Suppressor macrophage treated with lipopolysaccharide for 4 hours (primary cell): ENCODE data around the gene SH3RF3.

Source experiments
- DNase-seq: peaks from one replicate; pipeline ENCODE4 v3.0.0-alpha.2; 2020

The SH3RF3 gene

DNA sequence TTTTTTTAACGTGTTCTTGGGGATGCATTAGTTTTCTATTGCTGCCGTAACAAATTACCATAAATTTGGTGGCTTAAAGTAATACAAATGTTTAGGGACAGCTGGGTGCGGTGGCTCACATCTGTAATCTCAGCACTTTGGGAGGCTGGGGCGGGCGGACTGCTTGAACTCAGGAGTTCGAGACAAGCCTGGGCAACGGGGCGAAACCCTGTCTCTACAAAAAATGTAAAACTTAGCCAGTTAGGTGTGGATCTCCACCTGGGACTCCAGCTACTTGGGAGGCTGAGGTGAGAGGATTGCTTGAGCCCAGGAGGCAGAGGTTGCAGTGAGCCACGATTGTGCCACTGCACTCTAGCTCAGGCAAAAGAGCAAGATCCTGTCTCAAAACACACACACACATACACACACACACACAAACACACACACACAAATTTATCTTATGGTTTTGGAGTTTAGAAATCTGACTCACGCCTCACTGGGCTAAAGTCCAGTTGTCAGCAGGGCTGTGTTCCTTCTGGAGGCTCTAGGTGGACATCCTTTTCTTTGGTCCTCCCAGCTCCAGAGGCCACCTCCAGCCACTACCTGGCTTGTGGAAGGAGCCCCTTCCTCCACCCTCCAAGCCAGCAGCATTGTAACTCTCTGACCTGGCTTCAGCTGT lies 408.7 kb downstream of the SH3RF3 start:
- DNase-seq: no peak

DNA sequence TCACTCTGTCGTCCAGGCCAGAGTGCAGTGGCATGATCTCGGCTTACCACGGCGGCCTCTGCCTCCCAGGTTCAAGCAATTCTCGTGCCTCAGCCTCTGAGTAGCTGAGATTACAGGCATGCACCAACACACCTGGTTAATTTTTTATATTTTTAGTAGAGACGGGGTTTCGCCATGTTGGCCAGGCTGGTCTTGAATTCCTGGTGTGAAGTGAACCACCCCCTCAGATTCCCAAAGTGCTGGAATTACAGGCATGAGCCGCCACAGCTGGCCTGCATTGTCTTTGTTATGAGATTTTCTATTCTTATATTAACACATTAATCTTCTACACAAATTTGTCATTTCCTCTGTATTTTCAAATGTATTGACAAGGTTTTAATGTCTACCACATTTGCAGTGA lies 409.5 kb downstream of the SH3RF3 start:
- DNase-seq: no peak

DNA sequence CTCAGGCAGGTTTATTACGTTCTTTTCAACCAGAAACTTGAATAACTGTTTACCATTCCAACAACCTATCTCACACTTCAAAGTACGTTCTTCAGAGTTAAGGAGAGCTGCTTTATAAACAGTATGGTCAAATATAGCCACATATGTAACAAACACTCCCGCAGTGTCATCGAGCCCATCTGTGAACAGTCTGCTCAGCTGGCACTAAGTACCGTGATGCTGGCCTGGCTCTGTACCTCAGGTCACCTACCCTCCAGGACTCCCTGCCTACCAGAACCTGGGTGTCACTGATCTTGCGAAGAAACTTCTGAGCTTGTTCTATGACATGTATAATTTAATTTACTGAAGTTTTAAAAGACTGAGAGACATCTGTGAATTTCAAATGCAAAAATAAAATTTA lies 413.4 kb downstream of the SH3RF3 start:
- DNase-seq: no peak

DNA sequence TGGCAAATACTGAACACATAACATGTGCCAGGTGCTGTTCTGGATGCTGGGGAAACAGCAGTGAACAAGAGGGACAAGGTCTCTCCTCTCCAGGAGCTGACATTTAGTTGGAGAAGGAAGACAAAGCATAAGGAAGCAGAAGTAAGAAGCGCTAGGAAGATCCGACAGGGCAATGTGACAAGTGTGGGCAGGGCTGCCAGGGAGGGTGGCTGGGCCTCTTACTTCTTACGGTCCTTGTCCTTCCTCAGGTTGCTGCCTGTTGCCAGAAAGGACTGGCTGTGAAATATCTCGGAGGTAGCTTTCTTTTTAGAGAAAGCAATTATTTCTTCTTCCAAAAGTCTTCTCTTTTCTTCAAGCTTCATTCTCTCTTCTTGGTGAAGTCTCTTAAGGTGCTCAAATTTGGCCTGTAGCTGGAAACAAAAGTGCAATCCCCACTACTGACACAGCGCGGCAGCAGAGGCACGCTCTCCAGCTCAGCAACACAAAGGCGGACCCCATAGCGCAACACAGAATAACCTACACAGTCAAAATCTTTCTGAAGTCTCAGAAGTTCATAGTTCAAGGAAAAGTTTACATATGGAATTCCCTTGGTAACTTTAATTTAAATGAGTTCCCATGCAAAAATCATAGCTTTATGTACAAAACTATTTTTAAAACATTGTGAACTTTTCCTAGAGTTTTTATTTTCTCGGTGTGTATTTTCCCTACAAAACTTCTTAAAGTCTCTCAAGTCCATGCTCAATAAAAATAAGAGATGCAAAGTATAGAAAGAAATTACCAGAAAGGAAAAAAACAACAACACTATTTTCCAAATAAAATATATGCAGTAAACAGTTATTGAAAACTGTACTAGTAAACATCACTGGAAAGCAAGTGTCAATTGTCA lies 417.1 kb downstream of the SH3RF3 start:
- DNase-seq: peak; percentile 62

DNA sequence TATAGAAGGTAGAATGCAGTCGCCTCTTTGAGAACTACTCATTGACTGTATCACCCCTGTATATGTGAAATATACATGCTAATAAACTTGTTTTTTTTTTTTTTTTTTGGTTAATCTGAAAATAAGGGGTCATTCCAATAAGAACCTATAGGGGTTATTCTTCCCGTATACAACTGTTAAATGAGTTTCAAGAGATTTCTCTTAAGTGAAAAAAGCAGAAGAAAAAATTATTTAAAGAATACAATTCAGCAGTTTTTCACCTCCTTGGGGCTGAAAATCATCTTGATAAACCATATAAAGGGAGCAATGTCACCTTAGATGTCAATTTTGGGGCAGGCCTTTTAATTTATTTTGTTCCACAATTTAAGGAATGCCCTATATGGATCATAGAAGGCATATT lies 418.3 kb downstream of the SH3RF3 start:
- DNase-seq: no peak

DNA sequence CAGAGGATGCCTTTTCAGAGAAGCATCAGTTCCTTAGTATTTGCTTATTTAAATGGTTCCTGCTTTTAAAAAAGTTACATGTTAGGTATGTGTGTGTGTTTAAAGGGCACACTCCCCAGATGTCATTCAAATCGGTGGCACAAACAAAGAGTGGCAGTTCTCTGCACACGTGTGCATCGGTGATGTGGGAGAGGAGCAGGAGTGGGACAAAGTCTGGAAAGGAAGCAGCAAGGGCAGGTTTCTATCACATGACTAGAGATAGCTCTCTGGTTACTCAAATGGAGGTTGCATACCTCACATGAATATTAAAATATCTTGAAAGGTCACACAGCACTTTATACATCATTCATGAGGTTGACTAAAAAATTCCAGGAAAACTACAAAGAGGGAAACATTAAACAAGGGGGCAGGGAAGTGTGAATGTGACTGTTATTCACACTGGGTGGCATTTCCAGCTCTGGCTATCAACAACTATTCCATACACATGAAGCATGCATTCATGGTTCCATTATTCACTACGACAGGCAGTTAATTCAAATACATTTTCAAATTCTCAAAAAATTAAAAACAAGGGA lies 420.1 kb downstream of the SH3RF3 start:
- DNase-seq: no peak
